HL-60 (cell line): Measurements from ENCODE around the gene EXOC6B.

Experiments used
- DNase-seq, 2 experiments: peaks; one replicate each; pipeline ENCODE4 v3.0.0-alpha.2; 2010 to 2020; ENCODE audit warnings: low read depth in 1 of 2, low spot score in 1 of 2
- H3K27ac ChIP-seq: fragments of 250-450 bp; sonication (Bioruptor Pico); replicated peaks from 2 replicates; pipeline ENCODE4 v1.5.1; 2020; ENCODE audit warnings: mild to moderate bottlenecking, moderate library complexity
- H3K27me3 ChIP-seq: fragments of 250-450 bp; sonication (Bioruptor Pico); 2 replicates; pipeline ENCODE4 v1.5.1; 2021; ENCODE audit warnings: mild to moderate bottlenecking, moderate library complexity; ENCODE audit not compliant: insufficient read depth, poor library complexity, severe bottlenecking
- H3K4me3 ChIP-seq: replicated peaks from 2 replicates; pipeline ENCODE4 v1.5.1; 2011; ENCODE audit warnings: mild to moderate bottlenecking, control low read depth, low read length; ENCODE audit not compliant: insufficient read depth
- CTCF ChIP-seq: IDR thresholded peaks from one replicate; pipeline ENCODE4 v1.5.1; 2011; ENCODE audit warnings: low read length, control low read depth, inconsistent platforms; ENCODE audit not compliant: insufficient read depth
- GABPA ChIP-seq: IDR thresholded peaks from 2 replicates; pipeline ENCODE4 v1.6.1; 2012; ENCODE audit warnings: low read depth
- POLR2AphosphoS5 ChIP-seq: IDR thresholded peaks from 2 replicates; pipeline ENCODE4 v1.6.1; 2012; ENCODE audit warnings: low read depth
- REST ChIP-seq: IDR thresholded peaks from 2 replicates; pipeline ENCODE4 v1.6.1; 2012; ENCODE audit warnings: low read depth; ENCODE audit not compliant: insufficient replicate concordance
- SPI1 ChIP-seq: IDR thresholded peaks from 2 replicates; pipeline ENCODE4 v1.6.1; 2012; ENCODE audit warnings: low read depth, mild to moderate bottlenecking, borderline replicate concordance

EXOC6B gene

DNA sequence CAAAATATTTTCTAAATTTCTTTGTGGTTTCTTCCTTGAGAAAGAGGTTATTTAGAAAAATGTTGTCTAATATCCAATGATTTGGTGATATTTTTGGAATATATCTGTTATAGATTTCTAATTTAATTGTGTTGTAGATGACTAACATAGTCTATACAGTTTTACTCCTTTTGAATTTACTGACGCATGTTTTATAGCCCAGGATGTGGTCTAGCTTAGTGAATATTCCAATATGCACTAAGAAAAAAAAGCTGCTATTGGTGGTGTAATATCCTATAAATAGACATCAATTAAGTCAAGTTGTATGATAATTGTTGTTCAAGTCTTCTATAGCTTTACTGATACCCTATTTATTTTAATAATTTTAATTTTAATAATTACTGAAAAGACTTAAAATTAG is 437.6 kb downstream of the EXOC6B start:
- no peak for DNase-seq
- Histone ChIP-seq H3K27me3 (no peaks in the 10 kb centered on the region), H3K27ac (no peak overlapping the region), H3K4me3 (no peak overlapping the region)
- no peak for TF ChIP-seq GABPA
- TF ChIP-seq SPI1, result no peak
- TF ChIP-seq POLR2AphosphoS5, result no peak
- TF ChIP-seq CTCF, result no peak
- TF ChIP-seq REST, result no peak

GRCh38 chr2:72386288-72386687 is 439.5 kb downstream of the EXOC6B start:
- no peak overlapping the region for H3K4me3 ChIP-seq
- H3K27ac ChIP-seq, result no peak overlapping the region
- TF ChIP-seq CTCF, result no peak
- no peak for TF ChIP-seq REST
- no peak for TF ChIP-seq POLR2AphosphoS5
- DNase-seq, result no peak
- no peaks in the 10 kb centered on the region for H3K27me3 ChIP-seq

- H3K27ac ChIP-seq, result no peak overlapping the region
- no peak for TF ChIP-seq CTCF
- TF ChIP-seq GABPA, result no peak
- TF ChIP-seq REST, result no peak
- no peak for TF ChIP-seq POLR2AphosphoS5
- no peaks in the 10 kb centered on the region for H3K27me3 ChIP-seq
- no peak for DNase-seq
- no peak overlapping the region for H3K4me3 ChIP-seq
Observed at GRCh38 chr2:72378753-72379348, 447.0 kb downstream of the EXOC6B start.
